Stimulated activated naive CD8-positive, alpha-beta T cell treated with anti-CD3 and anti-CD28 coated beads, Interleukin-15, amount 100 ng/mL, for 72 hours (primary cell): ENCODE data around the gene NPAS1.
"Not testable (repeated sequence)": the region's sequence is repeated elsewhere in the genome, so short reads cannot be mapped to it uniquely, and the experiment has no call there.

Experiments used
- ATAC-seq: fragments of 150-1000 bp; cut with Tn5 transposase; 2 replicates; pipeline ENCODE4 v1.10.0; 2021; ENCODE audit warnings: mild to moderate bottlenecking, moderate library complexity
- DNase-seq, 2 donors: peaks; one replicate each; pipeline ENCODE4 v3.0.0; 2021 to 2022
- H3K27ac Mint-ChIP-seq, 2 donors: one replicate each; pipeline ENCODE4 v1.8.0; 2022; ENCODE audit warnings: mild to moderate bottlenecking in 2 of 2, mixed read lengths in 2 of 2, moderate library complexity in 2 of 2
- H3K27me3 Mint-ChIP-seq: one replicate; pipeline ENCODE4 v1.8.0; 2022; ENCODE audit warnings: mixed read lengths
- H3K4me1 Mint-ChIP-seq: one replicate; pipeline ENCODE4 v1.8.0; 2022; ENCODE audit warnings: mild to moderate bottlenecking, mixed read lengths
- H3K4me3 Mint-ChIP-seq, 2 donors: one replicate each; pipeline ENCODE4 v1.8.0; 2022; ENCODE audit warnings: mild to moderate bottlenecking in 2 of 2, mixed read lengths in 2 of 2, moderate library complexity in 1 of 2
- H3K9me3 Mint-ChIP-seq, 2 donors: one replicate each; pipeline ENCODE4 v1.8.0; 2022; ENCODE audit warnings: mixed read lengths in 2 of 2

The NPAS1 gene

GRCh38 chr19:47002106-47002766, 17.4 kb upstream of the NPAS1 start:
- DNase-seq (no peak), ATAC-seq (no peak)
- Mint-ChIP-seq H3K4me3 (no peak overlapping the region), H3K9me3 (peaks cover 5 to 7% of the 10 kb centered on the region in 2 donors), H3K27me3 (peaks cover 31% of the 10 kb centered on the region), H3K4me1 (peaks cover 13% of the 10 kb centered on the region), H3K27ac (peak overlapping the region in 1 of 2 donors; percentile 34)

DNA sequence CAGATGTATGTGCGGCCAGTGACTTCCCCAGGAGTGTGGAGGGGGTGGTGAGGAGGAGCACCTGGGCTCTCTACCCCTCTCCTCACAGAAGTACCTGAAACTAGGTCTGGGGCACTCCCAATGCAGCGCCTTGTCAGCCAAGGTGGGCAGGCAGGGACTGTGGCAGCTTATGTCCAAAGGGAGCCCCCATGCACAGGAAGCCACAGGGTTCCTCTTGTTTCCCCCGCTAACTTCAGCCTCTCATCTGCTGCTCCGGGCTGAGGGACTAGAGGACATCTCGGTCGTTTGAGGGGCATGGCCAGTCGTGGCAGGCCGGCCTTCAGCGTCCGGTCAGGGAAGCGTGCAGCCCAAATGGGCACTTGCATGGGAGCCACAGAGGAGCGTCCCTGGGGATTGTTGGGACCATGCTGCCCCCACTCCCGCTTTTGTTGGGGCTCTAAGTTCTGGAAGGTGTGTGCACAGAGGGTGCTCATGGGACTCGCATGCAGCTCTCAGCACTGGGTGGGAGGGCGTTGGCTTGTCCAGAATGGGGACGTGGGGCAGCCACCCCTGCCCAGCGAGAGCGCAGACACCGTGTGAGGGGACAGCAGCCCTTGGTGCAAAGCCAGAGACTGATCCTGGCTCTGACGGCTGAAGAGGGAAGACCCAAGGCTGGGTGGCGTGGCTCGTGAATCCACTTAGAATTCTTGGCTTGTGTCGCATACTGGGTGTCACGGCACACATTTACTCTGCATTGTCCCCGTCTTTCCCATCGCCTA, 16.6 kb upstream of the NPAS1 start:
- ATAC-seq: no peak
- Mint-ChIP-seq H3K4me1 (peaks cover 13% of the 10 kb centered on the region), H3K4me3 (no peak overlapping the region), H3K27me3 (peaks cover 31% of the 10 kb centered on the region), H3K27ac (no peak overlapping the region), H3K9me3 (peaks cover 5 to 7% of the 10 kb centered on the region in 2 donors)
- no peak for DNase-seq

DNA sequence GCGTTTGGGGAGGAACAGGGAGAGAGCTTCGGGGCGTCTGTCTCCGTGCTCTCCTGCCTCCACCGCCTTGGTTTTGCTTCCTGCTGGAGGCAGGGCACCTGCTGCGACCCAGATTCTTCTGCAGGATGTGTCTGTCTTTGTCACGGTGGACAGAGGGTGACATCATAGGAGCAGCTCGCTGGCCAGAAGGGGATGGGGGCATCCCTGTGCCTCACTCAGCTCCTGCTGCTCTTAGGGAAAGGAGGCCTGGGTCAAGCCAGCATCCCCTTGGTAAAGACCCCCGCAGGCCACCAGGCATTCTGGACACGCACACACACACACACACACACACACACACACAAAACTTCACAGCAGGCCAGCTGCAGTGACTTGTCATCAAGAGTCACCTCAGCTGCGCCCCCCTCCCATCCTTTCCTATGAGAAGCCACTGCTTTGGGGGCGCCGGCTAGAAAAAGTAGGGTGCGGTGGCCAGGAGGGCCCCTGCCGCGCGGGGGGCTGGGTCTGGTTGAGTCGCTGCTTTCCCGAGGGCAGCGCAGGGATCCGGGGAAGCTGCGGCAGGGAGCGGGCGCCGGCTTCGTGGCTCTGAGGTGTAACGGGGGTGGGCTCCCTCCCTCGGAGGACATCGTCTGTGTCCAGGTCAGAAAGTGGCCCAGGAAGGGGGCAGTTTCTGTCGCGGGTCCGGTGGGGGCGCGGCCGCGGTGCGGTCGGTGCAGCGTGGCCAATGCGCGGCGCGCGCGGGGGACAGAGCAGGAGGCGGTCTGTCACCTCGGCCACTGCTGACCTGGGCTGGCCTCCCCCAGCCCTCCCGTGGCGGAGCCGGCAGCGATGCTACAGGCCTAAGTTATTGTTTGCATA, 15.8 kb upstream of the NPAS1 start:
- H3K27ac Mint-ChIP-seq: no peak overlapping the region
- peaks cover 31% of the 10 kb centered on the region for H3K27me3 Mint-ChIP-seq
- H3K4me1 Mint-ChIP-seq: peaks cover 13% of the 10 kb centered on the region
- ATAC-seq (no peak), DNase-seq (no peak)
- no peak overlapping the region for H3K4me3 Mint-ChIP-seq
- peaks cover 5 to 7% of the 10 kb centered on the region in 2 donors for H3K9me3 Mint-ChIP-seq

DNA sequence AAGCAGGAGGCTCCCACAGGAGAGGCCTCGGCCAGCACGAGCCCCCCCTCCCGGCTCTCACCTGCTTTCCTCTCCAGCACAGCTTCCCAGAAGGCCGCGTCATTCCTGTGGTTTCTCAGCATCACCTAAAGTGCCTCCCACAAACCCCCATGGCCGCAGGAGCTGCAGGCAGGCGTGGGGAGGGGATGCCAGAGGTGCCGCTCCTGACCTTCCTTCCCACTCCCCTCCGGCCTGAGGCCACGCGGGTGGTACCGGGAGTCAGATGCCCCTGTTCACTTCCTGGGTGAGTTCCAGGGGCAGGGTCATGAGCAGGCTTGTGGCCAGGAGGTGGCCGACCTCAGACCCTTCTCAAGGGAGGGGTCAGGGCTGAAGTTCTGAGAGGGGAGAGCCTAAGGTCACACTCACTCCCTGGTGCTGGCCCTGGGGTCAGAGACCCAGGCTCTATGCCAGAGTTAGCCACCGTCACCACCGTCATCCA, 14.4 kb upstream of the NPAS1 start:
- Mint-ChIP-seq H3K4me3 (no peak overlapping the region), H3K4me1 (peaks cover 13% of the 10 kb centered on the region), H3K27ac (no peak overlapping the region), H3K9me3 (peaks cover 5 to 7% of the 10 kb centered on the region in 2 donors), H3K27me3 (peaks cover 31% of the 10 kb centered on the region)
- no peak for ATAC-seq
- DNase-seq: no peak

GRCh38 chr19:47005873-47006272, 13.8 kb upstream of the NPAS1 start:
- DNase-seq: peak in 1 of 2 donors; percentile 33
- Mint-ChIP-seq H3K4me1 (peaks cover 13% of the 10 kb centered on the region), H3K27ac (peak overlapping the region in 1 of 2 donors; percentile 19), H3K27me3 (peaks cover 31% of the 10 kb centered on the region), H3K9me3 (peaks cover 5 to 7% of the 10 kb centered on the region in 2 donors), H3K4me3 (no peak overlapping the region)
- ATAC-seq: no peak

DNA sequence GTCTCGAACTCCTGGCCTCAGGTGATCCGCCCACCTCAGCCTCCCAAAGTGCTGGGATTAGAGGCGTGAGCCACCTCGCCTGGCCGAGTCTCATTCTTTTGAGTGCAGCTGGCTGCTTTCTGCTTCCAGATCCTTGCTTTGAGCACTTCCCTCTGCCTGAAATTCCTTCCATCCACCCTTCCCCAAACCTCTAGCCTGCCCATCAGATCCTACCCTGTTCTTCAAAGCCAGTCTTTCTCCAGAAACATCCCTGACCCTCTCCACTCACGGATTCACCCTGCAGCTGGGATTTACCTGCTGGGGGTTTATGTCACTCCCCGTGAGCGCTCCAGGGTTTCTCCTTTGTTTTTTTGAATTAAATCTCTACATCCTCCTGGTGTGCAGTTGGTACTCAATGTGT, 13.1 kb upstream of the NPAS1 start:
- Mint-ChIP-seq H3K4me1 (peaks cover 13% of the 10 kb centered on the region), H3K27ac (peak overlapping the region in 1 of 2 donors; percentile 79), H3K4me3 (no peak overlapping the region), H3K9me3 (peaks cover 5 to 7% of the 10 kb centered on the region in 2 donors), H3K27me3 (peaks cover 31% of the 10 kb centered on the region)
- DNase-seq (no peak), ATAC-seq (no peak)

DNA sequence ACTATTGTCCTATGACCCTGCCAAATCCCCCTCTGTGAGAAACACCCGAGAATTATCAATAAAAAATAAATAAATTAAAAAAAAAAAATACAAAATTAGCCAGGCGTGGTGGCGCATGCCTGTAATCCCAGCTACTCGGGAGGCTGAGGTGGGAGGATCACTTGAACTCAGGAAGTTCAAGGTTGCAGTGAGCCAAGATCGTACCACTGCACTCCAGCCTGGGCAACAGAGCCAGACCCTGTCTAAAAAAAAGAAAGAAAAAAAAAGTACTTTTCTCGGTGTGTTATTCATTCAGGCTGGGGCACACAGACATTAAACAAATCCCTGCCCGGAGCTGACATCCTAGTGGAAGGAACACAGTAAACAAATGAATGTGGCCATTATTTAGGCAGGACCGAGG, 9.1 kb upstream of the NPAS1 start:
- H3K4me3 Mint-ChIP-seq, H3K9me3 Mint-ChIP-seq, ATAC-seq, DNase-seq, H3K27ac Mint-ChIP-seq: not testable (repeated sequence)
- H3K4me1 Mint-ChIP-seq: peaks cover 12% of the 10 kb centered on the region
- peaks cover 26% of the 10 kb centered on the region for H3K27me3 Mint-ChIP-seq

DNA sequence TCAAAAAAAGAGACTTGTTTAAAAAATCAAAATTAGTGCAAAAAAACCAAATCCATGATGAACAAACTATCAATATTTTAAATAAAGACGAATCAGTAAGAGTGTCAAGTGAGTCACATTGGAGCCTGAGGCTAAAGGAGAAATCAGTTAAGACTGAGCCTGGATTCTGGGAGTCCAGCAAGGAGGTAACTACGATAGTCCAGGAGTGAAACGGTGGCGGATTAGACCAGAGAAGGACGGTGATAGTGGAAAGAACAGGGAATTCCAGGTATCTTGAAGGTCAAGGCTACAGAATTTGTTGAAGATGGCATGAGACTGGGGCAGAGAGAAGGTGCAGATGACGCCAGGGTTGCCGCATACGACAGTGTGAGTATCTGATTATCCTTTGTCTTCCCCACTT, 7.0 kb upstream of the NPAS1 start:
- ATAC-seq (no peak), DNase-seq (no peak)
- Mint-ChIP-seq H3K9me3 (no peaks in the 10 kb centered on the region), H3K4me1 (peaks cover 12% of the 10 kb centered on the region), H3K27me3 (peaks cover 21% of the 10 kb centered on the region), H3K27ac (no peak overlapping the region), H3K4me3 (no peak overlapping the region)

GRCh38 chr19:47013041-47013517, 6.6 kb upstream of the NPAS1 start:
- Mint-ChIP-seq H3K27me3 (peaks cover 21% of the 10 kb centered on the region), H3K9me3 (no peaks in the 10 kb centered on the region), H3K4me3 (peak overlapping the region in 1 of 2 donors; percentile 65), H3K27ac (peak overlapping the region in 1 of 2 donors; percentile 66), H3K4me1 (peaks cover 12% of the 10 kb centered on the region)
- DNase-seq (peak; percentile 60 to 62), ATAC-seq (peak; percentile 70)

DNA sequence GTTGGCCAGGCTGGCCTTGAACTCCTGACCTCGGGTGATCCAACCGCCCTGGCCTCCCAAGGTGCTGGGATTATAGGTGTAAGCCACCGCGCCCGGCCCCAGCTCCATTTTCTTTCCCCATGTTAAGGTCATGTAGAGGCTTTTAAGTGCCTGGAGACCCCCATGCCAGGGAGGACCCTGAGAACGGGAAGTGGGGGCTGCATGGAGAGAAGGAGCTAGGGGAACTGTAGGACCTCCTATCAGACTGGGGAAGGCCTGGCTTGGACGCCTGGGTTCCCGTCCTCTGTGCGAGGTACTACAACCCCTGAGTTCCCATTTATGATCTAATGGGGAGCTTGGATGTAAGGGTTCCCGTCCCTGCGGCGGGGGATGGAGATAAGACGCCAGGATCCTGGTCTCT, 714 bp upstream of the NPAS1 start:
- DNase-seq (no peak), ATAC-seq (no peak)
- Mint-ChIP-seq H3K27me3 (peaks cover 54% of the 10 kb centered on the region), H3K4me1 (peaks cover 20% of the 10 kb centered on the region), H3K27ac (no peak overlapping the region), H3K9me3 (no peaks in the 10 kb centered on the region), H3K4me3 (peak overlapping the region; percentile 20 to 63)

DNA sequence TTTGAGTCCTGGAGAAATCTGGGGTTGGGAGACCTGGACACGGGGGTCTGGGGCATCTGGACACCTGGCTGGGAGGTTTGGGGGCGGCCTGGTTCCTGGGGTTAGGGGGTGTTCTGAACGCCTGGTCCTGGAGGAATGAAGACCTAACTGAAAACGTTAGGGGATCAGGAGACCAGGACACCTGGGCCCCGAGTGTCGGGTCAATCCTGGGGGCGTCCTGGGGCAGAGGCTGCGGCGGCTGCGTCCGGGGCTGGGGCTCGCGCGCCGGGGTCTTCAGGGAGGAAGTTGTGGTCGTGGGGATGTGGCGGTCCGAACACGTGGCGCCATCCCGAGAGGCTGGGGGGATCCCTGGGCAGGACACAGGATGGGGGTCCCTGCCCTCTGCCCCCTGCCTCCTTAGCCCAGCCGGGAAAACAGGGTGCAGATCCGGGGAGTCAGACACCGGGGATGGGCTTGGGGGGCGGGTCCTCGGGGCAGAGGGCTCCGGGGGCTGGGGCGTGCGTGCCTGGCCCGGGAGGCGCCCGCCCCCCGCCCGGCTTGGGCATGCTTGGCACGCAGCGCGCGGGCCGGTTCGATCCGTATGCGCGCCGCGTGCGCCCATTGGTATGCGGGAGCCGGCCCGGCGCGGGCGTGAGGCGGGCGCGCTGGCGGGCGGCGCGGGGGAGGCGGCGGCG, 632 bp downstream of the NPAS1 start:
- no peak for DNase-seq
- peaks cover 20% of the 10 kb centered on the region for H3K4me1 Mint-ChIP-seq
- H3K4me3 Mint-ChIP-seq: peak overlapping the region; percentile 59 to 74
- ATAC-seq: peak; percentile 58
- H3K27me3 Mint-ChIP-seq: peaks cover 68% of the 10 kb centered on the region
- H3K9me3 Mint-ChIP-seq: no peaks in the 10 kb centered on the region
- no peak overlapping the region for H3K27ac Mint-ChIP-seq

- Mint-ChIP-seq H3K4me3 (peak overlapping the region; percentile 38 to 71), H3K27me3 (peaks cover 76% of the 10 kb centered on the region), H3K4me1 (peaks cover 20% of the 10 kb centered on the region), H3K9me3 (no peaks in the 10 kb centered on the region), H3K27ac (no peak overlapping the region)
- no peak for DNase-seq
- peak; percentile 33 for ATAC-seq
Measured at GRCh38 chr19:47020992-47021496, 1.4 kb downstream of the NPAS1 start.

DNA sequence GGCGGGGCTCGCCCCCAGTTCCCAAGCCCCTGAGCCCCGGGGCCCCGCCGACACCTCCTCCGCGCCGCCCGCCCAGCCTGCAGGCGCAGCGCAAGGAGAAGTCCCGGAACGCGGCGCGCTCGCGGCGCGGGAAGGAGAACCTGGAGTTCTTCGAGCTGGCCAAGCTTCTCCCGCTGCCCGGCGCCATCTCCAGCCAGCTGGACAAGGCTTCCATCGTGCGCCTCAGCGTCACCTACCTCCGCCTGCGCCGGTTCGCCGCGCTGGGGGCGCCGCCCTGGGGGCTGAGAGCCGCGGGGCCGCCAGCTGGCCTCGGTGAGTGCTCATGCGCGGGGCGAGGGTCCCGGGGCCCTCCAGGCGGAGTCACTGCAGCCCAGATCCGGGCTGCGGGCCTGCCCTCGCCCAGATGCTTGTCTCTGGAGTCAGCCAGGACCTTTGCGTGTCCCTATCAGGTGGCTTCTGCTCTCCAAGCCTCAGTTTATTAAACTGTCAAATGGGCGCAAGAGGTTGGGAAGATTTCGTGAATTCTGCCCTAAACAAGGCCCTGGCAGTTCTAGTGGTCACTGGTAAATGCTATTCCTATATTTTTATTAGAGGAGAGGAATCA, 2.0 kb downstream of the NPAS1 start:
- Mint-ChIP-seq H3K27ac (no peak overlapping the region), H3K4me1 (peaks cover 20% of the 10 kb centered on the region), H3K4me3 (peak overlapping the region; percentile 38 to 71), H3K9me3 (no peaks in the 10 kb centered on the region), H3K27me3 (peaks cover 82% of the 10 kb centered on the region)
- ATAC-seq (no peak), DNase-seq (no peak)

- DNase-seq: no peak
- Mint-ChIP-seq H3K9me3 (no peaks in the 10 kb centered on the region), H3K27me3 (peaks cover 87% of the 10 kb centered on the region), H3K4me3 (no peak overlapping the region), H3K27ac (no peak overlapping the region), H3K4me1 (peaks cover 20% of the 10 kb centered on the region)
- no peak for ATAC-seq
Measured at GRCh38 chr19:47022140-47022536, 2.5 kb downstream of the NPAS1 start.
